OCI-LY1 (cell line): ENCODE results near the gene RAPGEF4.

Experiments
- H2AFZ ChIP-seq: fragments of 200-600 bp; sonication (generic), shearing (Covaris generic); 2 replicates; pipeline ENCODE4 v1.6.0; 2014; ENCODE audit warnings: antibody characterized with exemption, mild to moderate bottlenecking, low read length
- H3F3A ChIP-seq: fragments of 200-600 bp; sonication (generic), shearing (Covaris generic); 2 replicates; pipeline ENCODE4 v1.6.0; 2014; ENCODE audit warnings: mild to moderate bottlenecking, antibody characterized with exemption, low read length, moderate library complexity; ENCODE audit not compliant: insufficient read depth
- H3K27ac ChIP-seq: fragments of 200-600 bp; sonication (generic); 2 replicates; pipeline ENCODE4 v1.5.1; 2014; ENCODE audit warnings: low read length, mixed run types, mild to moderate bottlenecking, low read depth; ENCODE audit not compliant: poor library complexity, severe bottlenecking
- H3K27me3 ChIP-seq: fragments of 200-600 bp; sonication (generic); 2 replicates; pipeline ENCODE4 v1.6.0; 2014; ENCODE audit warnings: antibody characterized with exemption, mild to moderate bottlenecking, low read length, moderate library complexity; ENCODE audit not compliant: insufficient read depth
- H3K36me3 ChIP-seq: fragments of 200-600 bp; sonication (generic); 2 replicates; pipeline ENCODE4 v1.6.1; 2014; ENCODE audit warnings: mild to moderate bottlenecking, antibody characterized with exemption, low read length, moderate library complexity, mixed read lengths; ENCODE audit not compliant: insufficient read depth
- H3K4me1 ChIP-seq: fragments of 200-600 bp; sonication (generic); 2 replicates; pipeline ENCODE4 v1.5.1; 2014; ENCODE audit warnings: mild to moderate bottlenecking, low read length, moderate library complexity; ENCODE audit not compliant: insufficient read depth, severe bottlenecking
- H3K4me2 ChIP-seq: fragments of 200-600 bp; sonication (generic), shearing (Covaris generic); 2 replicates; pipeline ENCODE4 v1.6.1; 2014; ENCODE audit warnings: low read length
- H3K4me3 ChIP-seq: fragments of 200-600 bp; sonication (generic); 2 replicates; pipeline ENCODE4 v1.5.1; 2014; ENCODE audit warnings: low read length, low read depth, mild to moderate bottlenecking, mixed read lengths; ENCODE audit not compliant: poor library complexity, severe bottlenecking
- H3K79me2 ChIP-seq: fragments of 200-600 bp; shearing (Covaris generic); 2 replicates; pipeline ENCODE4 v1.6.1; 2016; ENCODE audit warnings: mixed run types, low read length, mixed read lengths; ENCODE audit not compliant: insufficient read depth
- H3K9ac ChIP-seq: fragments of 200-600 bp; sonication (generic), shearing (Covaris generic); 2 replicates; pipeline ENCODE4 v1.6.1; 2014; ENCODE audit warnings: mild to moderate bottlenecking, low read length, mixed read lengths
- H3K9me2 ChIP-seq: fragments of 200-600 bp; sonication (generic), shearing (Covaris generic); 2 replicates; pipeline ENCODE4 v1.6.1; 2014; ENCODE audit warnings: low read depth, mild to moderate bottlenecking, low read length, mixed read lengths
- H3K9me3 ChIP-seq: fragments of 200-600 bp; shearing (Covaris generic); 2 replicates; pipeline ENCODE4 v1.6.1; 2014; ENCODE audit warnings: low read length, mixed read lengths
- H4K20me1 ChIP-seq: fragments of 200-600 bp; sonication (generic), shearing (Covaris generic); 2 replicates; pipeline ENCODE4 v1.6.0; 2016; ENCODE audit warnings: mild to moderate bottlenecking, low read length; ENCODE audit not compliant: insufficient read depth
- CTCF ChIP-seq: fragments of 200-600 bp; sonication (generic), shearing (Covaris generic); IDR thresholded peaks from 2 replicates; pipeline ENCODE4 v1.5.1; 2017; ENCODE audit warnings: mild to moderate bottlenecking, antibody characterized with exemption, low read length, moderate library complexity, mixed read lengths
- EZH2 ChIP-seq: fragments of 200-600 bp; sonication (generic), shearing (Covaris generic); IDR thresholded peaks from 2 replicates; pipeline ENCODE4 v1.8.0; 2017; ENCODE audit warnings: borderline replicate concordance, mixed run types, mild to moderate bottlenecking, antibody characterized with exemption, low read length, moderate library complexity, mixed read lengths

Gene RAPGEF4

GRCh38 chr2:172949522-172949921 lies 213.9 kb downstream of the RAPGEF4 start:
- H3K27ac ChIP-seq, result no peak overlapping the region
- no peak overlapping the region for H3K4me3 ChIP-seq
- no peaks in the 10 kb centered on the region for H3K79me2 ChIP-seq
- no peaks in the 10 kb centered on the region for H3F3A ChIP-seq
- no peaks in the 10 kb centered on the region for H3K36me3 ChIP-seq
- TF ChIP-seq CTCF, result no peak
- TF ChIP-seq EZH2, result no peak
- no peaks in the 10 kb centered on the region for H4K20me1 ChIP-seq
- no peaks in the 10 kb centered on the region for H3K27me3 ChIP-seq
- H3K9ac ChIP-seq, result no peak overlapping the region
- H3K9me2 ChIP-seq, result no peaks in the 10 kb centered on the region
- H3K4me1 ChIP-seq, result no peaks in the 10 kb centered on the region
- H3K9me3 ChIP-seq, result no peaks in the 10 kb centered on the region
- no peak overlapping the region for H2AFZ ChIP-seq
- H3K4me2 ChIP-seq, result no peak overlapping the region

DNA sequence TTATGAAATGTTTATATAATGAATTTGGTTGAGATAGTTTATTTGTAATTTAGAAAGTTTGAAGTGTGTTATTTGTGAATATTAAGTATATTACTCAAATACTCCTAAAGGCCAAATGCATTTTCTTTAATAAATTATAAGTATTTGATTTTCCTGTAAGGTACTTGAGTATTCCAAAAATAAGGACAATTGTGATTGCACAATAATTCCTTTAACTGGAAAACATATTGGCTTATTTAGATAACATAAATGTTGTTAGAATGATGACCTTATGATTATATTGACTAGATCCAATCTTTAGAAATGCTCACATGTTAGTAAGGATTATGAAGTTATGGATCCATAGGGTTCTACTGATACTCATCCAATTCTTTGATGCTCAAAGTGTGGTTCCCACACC lies 214.9 kb downstream of the RAPGEF4 start:
- Histone ChIP-seq H3K4me3 (no peak overlapping the region), H3F3A (no peaks in the 10 kb centered on the region), H4K20me1 (no peaks in the 10 kb centered on the region), H3K27me3 (no peaks in the 10 kb centered on the region), H3K9ac (no peak overlapping the region), H3K4me1 (no peaks in the 10 kb centered on the region), H2AFZ (no peak overlapping the region), H3K79me2 (no peaks in the 10 kb centered on the region), H3K9me3 (no peaks in the 10 kb centered on the region), H3K4me2 (no peak overlapping the region), H3K27ac (no peak overlapping the region), H3K36me3 (no peaks in the 10 kb centered on the region), H3K9me2 (no peaks in the 10 kb centered on the region)
- TF ChIP-seq EZH2, result no peak
- TF ChIP-seq CTCF, result no peak

- Histone ChIP-seq H2AFZ (no peak overlapping the region), H4K20me1 (no peaks in the 10 kb centered on the region), H3K9me3 (no peaks in the 10 kb centered on the region), H3K4me3 (no peak overlapping the region), H3K27me3 (no peaks in the 10 kb centered on the region), H3K9me2 (no peaks in the 10 kb centered on the region), H3K4me2 (no peak overlapping the region), H3K36me3 (no peaks in the 10 kb centered on the region), H3K79me2 (no peaks in the 10 kb centered on the region), H3K4me1 (no peaks in the 10 kb centered on the region), H3K9ac (no peak overlapping the region), H3F3A (no peaks in the 10 kb centered on the region), H3K27ac (no peak overlapping the region)
- TF ChIP-seq CTCF (no peak), EZH2 (no peak)
Measured at GRCh38 chr2:172951554-172951953, 215.9 kb downstream of the RAPGEF4 start.
